Heart left ventricle (tissue), 16 donors: ENCODE data around the gene IRAG1. TPM values are rescaled to one million over a fixed set of nuclear protein-coding genes. Genes with fewer than 3 reads are reported as not detected.

ENCODE experiments used
- ATAC-seq, 4 donors: fragments of 200-7000 bp; cut with Tn5 transposase; one replicate each; pipeline ENCODE4 v1.9.1; 2020 to 2022; ENCODE audit warnings: moderate library complexity in 4 of 4, mild to moderate bottlenecking in 3 of 4, moderate number of reproducible peaks in 1 of 4
- DNase-seq, 5 donors: peaks; one replicate each; pipeline ENCODE4 v3.0.0-alpha.2; 2020
- H3K27ac ChIP-seq, 12 donors: fragments of 200-600 bp; sonication (generic) in 4 of 12; one replicate each; pipeline versions ENCODE4 v1.5.0 to v1.8.0; 2016 to 2022; ENCODE audit warnings: mild to moderate bottlenecking in 2 of 12
- H3K27me3 ChIP-seq, 9 donors: fragments of 200-600 bp; sonication (generic) in 2 of 9; one replicate each; pipeline versions ENCODE4 v1.5.1 to v1.8.0; 2016 to 2022; ENCODE audit warnings: mild to moderate bottlenecking in 3 of 9
- H3K36me3 ChIP-seq, 9 donors: fragments of 200-600 bp; sonication (generic) in 2 of 9; one replicate each; pipeline versions ENCODE4 v1.5.0 to v1.8.0; 2018 to 2022; ENCODE audit warnings: mild to moderate bottlenecking in 2 of 9
- H3K4me1 ChIP-seq, 12 donors: fragments of 200-600 bp; sonication (generic) in 4 of 12; one replicate each; pipeline versions ENCODE4 v1.5.0 to v1.8.0; 2016 to 2022; ENCODE audit warnings: mild to moderate bottlenecking in 3 of 12
- H3K4me3 ChIP-seq, 12 donors: fragments of 200-600 bp; sonication (generic) in 4 of 12; one replicate each; pipeline versions ENCODE4 v1.5.0 to v1.8.0; 2017 to 2022; ENCODE audit warnings: mild to moderate bottlenecking in 9 of 12, moderate library complexity in 4 of 12
- H3K9me3 ChIP-seq, 12 donors: fragments of 200-600 bp; sonication (generic) in 4 of 12; one replicate each; pipeline versions ENCODE4 v1.5.0 to v1.8.0; 2016 to 2022; ENCODE audit warnings: mild to moderate bottlenecking in 1 of 12
- POLR2A ChIP-seq, 2 donors: fragments of 450-650 bp; IDR thresholded peaks; one replicate each; pipeline ENCODE4 v1.6.1; 2017; ENCODE audit warnings: antibody characterized with exemption in 2 of 2, mild to moderate bottlenecking in 2 of 2, moderate library complexity in 2 of 2
- WGBS, 4 donors: extraction: QIAGEN DNeasy Blood & Tissue Kit in 2 of 4; methylation state at CpG; one replicate each; pipeline versions ENCODE4 v1.1.5 to v1.1.7; 2013 to 2018; 5-methylcytosine and 5-hydroxymethylcytosine counted together
- intact Hi-C, 10 donors: fragments of 100-400 bp; cut with DNase I; formaldehyde crosslinking; loops; one replicate each; pipeline versions ENCODE4 v1.11.1 to v1.14.2; 2022
- polyA plus RNA-seq, 2 donors: library from polyadenylated mRNA; stranded (reverse); fragments of 200-250 nt; gene quantifications; one replicate each; pipeline ENCODE4 v1.2.3, GENCODE V29; 2013
- total RNA-seq, 9 donors: library from RNA; depleted of rRNA in 2 of 9; stranded (reverse); fragments of >200 nt in 2 of 9; fragmentation: NEBNext Ultra II Directional in 3 of 9; extraction: Animal tissue kit (Norgen Biotek cat#: 25700) in 3 of 9; gene quantifications; one replicate each; pipeline versions ENCODE4 v1.1.0 to v1.2.4, GENCODE V29; 2016 to 2023
- TF ChIP-seq, protein P1 (sequence below), 12 donors: fragments of 200-600 bp; sonication (generic) in 4 of 12; IDR thresholded peaks; one replicate each; pipeline versions ENCODE4 v1.5.0 to v1.8.0; 2018 to 2022; ENCODE audit warnings: antibody characterized with exemption in 12 of 12, mild to moderate bottlenecking in 5 of 12
- donor health status: ischemic (EF 13 %, LVEDD 7.1; RV severe dilation, severe dysfunction).
- donor health status: healthy with polysubstance abuse.
- donor health status: DM: no; HTN: yes; CAD: no.
- donor health status: DM: no; HTN: no; CAD: no.
- donor health status: ischemic (EF 25% LVEDD 6.9; RV normal size, moderate dysfunction).
- donor health status: ischemic (EF 25% LVEDD 5.7; RV mildly dilated, moderate dysfunction).
- donor health status: healthy.
- donor health status: DM: yes; HTN: yes; CAD: no.
- donor health status: ischemic (EF 35%, LVEDD 5.7; RV mildly dilated, moderate dysfunction).
- donor health status: nonischemic (EF 11% LVEDD 7.7; RV severe dilation, severe dysfunction).
- donor health status: DM: yes; HTN: yes; CAD: no.
- donor health status: PGD.
- donor health status: ischemic (EF 29% LVEDD 5.4; RV normal size, mild dysfunction).
- donor health status: nonischemic (EF 23%, LVEDD 6.1; RV moderate dilation, normal function).

The IRAG1 gene
- total and polyA plus RNA-seq, 11 donors = 3.0 to 10.6 (median 6.0) TPM

DNA sequence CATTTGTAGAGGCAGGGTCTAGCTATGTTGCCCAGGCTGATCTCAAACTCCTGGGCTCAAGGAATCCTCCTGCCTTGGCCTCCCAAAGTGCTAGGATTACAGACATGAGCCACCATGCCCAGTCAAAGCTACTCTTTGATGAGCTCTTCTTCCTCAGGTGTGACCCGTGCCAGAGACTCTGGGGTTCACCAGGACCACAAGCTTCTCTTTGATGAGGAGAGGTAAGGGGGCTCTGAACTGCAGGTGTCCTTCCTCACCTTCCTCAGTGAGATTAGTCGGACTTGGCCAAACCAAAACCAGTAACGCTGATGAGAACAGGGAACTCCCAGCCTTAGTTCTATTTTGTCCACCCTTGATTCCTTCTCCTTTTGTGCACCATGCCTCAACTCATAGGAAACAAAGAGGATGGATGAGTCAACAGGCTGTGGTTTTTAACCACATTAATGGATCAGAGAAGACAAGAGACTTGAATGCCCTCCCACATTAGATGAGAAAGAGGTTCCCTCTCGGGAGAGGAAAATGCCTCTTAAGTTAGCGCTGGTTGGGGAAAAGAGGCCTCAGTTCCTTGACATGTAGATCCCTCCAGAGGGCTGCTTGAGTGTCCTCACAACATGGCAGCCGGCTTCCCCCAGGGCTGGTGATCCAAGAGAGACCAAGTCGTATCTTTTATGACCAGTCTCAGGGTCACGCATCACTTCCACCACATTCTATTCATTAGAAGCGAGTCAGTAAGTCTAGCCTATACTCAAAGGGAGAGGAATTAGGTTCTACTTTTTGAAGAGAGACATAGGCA lies 31.8 kb upstream of the IRAG1 start:
- intact Hi-C loops = loop anchor here in 1 of 10 donors (10.0 kb wide), 1 partner anchor 61 kb away; no protein-coding TSS in a partner anchor
- ATAC-seq = peak in 2 of 4 donors; percentile 62
- peaks cover 0 to 30% (median 0%) of the 10 kb centered on the region in 9 donors for H3K27me3 ChIP-seq
- no peak overlapping the region for H3K4me3 ChIP-seq
- no peaks in the 10 kb centered on the region for H3K9me3 ChIP-seq
- WGBS, 4 donors = 87 to 96% (median 89%) methylated on average over 9 of the region's 9 CpGs
- H3K4me1 ChIP-seq = peaks cover 0 to 14% (median 0%) of the 10 kb centered on the region in 12 donors
- H3K36me3 ChIP-seq = no peaks in the 10 kb centered on the region
- DNase-seq = no peak
- no peak overlapping the region for H3K27ac ChIP-seq
- TF ChIP-seq POLR2A (IDR thresholded peaks at IDR 0.05) = no peak
- TF ChIP-seq, protein P1, sequence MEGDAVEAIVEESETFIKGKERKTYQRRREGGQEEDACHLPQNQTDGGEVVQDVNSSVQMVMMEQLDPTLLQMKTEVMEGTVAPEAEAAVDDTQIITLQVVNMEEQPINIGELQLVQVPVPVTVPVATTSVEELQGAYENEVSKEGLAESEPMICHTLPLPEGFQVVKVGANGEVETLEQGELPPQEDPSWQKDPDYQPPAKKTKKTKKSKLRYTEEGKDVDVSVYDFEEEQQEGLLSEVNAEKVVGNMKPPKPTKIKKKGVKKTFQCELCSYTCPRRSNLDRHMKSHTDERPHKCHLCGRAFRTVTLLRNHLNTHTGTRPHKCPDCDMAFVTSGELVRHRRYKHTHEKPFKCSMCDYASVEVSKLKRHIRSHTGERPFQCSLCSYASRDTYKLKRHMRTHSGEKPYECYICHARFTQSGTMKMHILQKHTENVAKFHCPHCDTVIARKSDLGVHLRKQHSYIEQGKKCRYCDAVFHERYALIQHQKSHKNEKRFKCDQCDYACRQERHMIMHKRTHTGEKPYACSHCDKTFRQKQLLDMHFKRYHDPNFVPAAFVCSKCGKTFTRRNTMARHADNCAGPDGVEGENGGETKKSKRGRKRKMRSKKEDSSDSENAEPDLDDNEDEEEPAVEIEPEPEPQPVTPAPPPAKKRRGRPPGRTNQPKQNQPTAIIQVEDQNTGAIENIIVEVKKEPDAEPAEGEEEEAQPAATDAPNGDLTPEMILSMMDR (IDR thresholded peaks at IDR 0.05) = no peak

DNA sequence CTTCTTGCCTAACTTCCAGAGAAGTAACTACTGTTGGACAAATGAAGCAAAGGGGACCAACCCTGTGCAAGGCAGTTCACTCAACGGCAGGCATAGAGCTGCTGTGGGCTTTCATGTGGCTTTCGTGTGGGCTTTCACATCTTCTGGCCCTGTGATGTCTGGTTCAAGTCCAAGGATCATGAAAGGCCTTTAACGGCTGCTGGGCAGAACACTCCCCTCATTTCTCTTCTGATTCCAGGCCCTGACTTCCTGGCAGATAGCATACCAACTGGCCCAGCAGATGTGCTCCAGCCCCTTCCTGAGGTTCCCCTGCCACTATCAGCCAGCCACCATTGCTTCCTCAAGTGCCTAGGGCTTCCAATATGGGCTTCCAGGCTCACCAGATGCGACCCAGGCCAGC lies 28.8 kb upstream of the IRAG1 start:
- 56 to 72% (median 71%) methylated on average over 4 of the region's 4 CpGs for WGBS, 4 donors
- H3K9me3 ChIP-seq = no peaks in the 10 kb centered on the region
- H3K4me1 ChIP-seq = peaks cover 0 to 14% (median 0%) of the 10 kb centered on the region in 12 donors
- no peak for ATAC-seq
- DNase-seq = no peak
- TF ChIP-seq POLR2A (IDR thresholded peaks at IDR 0.05) = no peak
- TF ChIP-seq, protein P1 (IDR thresholded peaks at IDR 0.05) = no peak
- no peak overlapping the region for H3K27ac ChIP-seq
- H3K27me3 ChIP-seq = peaks cover 0 to 31% (median 0%) of the 10 kb centered on the region in 9 donors
- intact Hi-C loops = loop anchor here in 1 of 10 donors (10.0 kb wide), 1 partner anchor 58 kb away; no protein-coding TSS in a partner anchor
- no peak overlapping the region for H3K4me3 ChIP-seq
- no peaks in the 10 kb centered on the region for H3K36me3 ChIP-seq

DNA sequence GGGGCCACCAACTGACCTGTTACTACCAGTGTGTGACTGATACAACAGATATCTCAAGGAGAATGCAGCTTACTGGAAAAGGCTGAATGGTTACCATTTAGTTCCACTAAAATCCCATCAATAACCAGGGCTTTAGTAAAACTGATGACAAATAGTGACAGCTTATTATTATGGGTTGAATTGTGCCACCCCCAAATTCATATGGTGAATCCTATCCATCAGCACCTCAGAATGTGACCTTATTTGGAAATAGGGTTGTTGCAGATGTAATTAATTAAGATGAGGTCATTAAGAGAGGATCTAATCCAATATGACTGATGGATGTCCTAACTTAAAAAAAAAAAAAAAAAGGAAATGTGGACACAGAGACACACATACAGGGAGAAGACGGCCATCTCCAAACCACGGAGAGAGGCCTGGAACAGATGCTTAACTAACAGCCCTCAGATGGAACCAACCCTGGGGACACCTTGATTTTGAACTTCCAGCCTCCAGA lies 27.4 kb upstream of the IRAG1 start:
- DNase-seq (no peak), ATAC-seq (no peak)
- peaks cover 0 to 31% (median 0%) of the 10 kb centered on the region in 9 donors for H3K27me3 ChIP-seq
- no peaks in the 10 kb centered on the region for H3K9me3 ChIP-seq
- 86 to 93% (median 91%) methylated on average over 2 of the region's 2 CpGs for WGBS, 4 donors
- no peak overlapping the region for H3K27ac ChIP-seq
- H3K4me1 ChIP-seq = peaks cover 0 to 14% (median 0%) of the 10 kb centered on the region in 12 donors
- intact Hi-C loops = loop anchor here in 1 of 10 donors (10.0 kb wide), 1 partner anchor 56 kb away; no protein-coding TSS in a partner anchor
- TF ChIP-seq, protein P1 (IDR thresholded peaks at IDR 0.05) = no peak
- no peak for TF ChIP-seq POLR2A (IDR thresholded peaks at IDR 0.05)
- no peak overlapping the region for H3K4me3 ChIP-seq
- no peaks in the 10 kb centered on the region for H3K36me3 ChIP-seq

DNA sequence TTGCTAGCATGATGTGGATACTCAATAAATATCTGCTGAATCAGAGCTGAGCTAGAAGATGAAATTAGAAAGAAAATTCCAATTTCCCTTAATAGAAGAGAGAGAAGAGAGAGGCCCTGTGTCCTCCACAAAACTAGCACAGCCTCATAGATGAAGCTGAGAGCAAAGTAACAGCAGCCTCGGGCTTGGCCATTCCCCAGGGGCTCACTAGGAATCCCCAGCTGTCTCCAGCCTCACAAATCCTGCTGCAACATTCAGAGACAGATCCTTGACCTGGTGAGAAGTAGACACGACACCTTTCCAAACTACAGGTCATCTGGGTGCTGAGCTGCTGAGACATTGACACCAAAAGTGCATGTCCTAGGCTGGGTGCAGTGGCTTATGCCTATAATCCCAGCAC lies 26.1 kb upstream of the IRAG1 start:
- no peaks in the 10 kb centered on the region for H3K9me3 ChIP-seq
- H3K27me3 ChIP-seq = peaks cover 0 to 31% (median 0%) of the 10 kb centered on the region in 9 donors
- no peaks in the 10 kb centered on the region for H3K36me3 ChIP-seq
- DNase-seq = no peak
- no peak overlapping the region for H3K4me3 ChIP-seq
- 67 to 78% (median 71%) methylated on average over 1 to 2 of the region's 2 CpGs for WGBS, 4 donors
- H3K4me1 ChIP-seq = peaks cover 0 to 3% (median 0%) of the 10 kb centered on the region in 12 donors
- intact Hi-C loops = loop anchor here in 1 of 10 donors (10.0 kb wide), 1 partner anchor 55 kb away; no protein-coding TSS in a partner anchor
- TF ChIP-seq, protein P1 (IDR thresholded peaks at IDR 0.05) = no peak
- TF ChIP-seq POLR2A (IDR thresholded peaks at IDR 0.05) = no peak
- no peak overlapping the region for H3K27ac ChIP-seq
- ATAC-seq = no peak
